GM12878 (cell line): ENCODE results near the gene LPCAT3. TPM values are rescaled to one million over a fixed set of nuclear protein-coding genes. Genes with fewer than 3 reads are reported as not detected.

Experiments used
- ATAC-seq: fragments of 200-7000 bp; cut with Tn5 transposase; 3 replicates; pipeline ENCODE4 v1.9.1; 2020; ENCODE audit warnings: mild to moderate bottlenecking, moderate library complexity
- BruUV-seq: library from RNA; stranded (reverse); fragments of 400-500 nt; replicated peaks from 2 replicates; lab custom pipeline; 2021; lab: Mats Ljungman, UMichigan
- CTCF ChIA-PET: fragments of 300-600 bp; sonication (Branson Sonifier 250); formaldehyde crosslinking; extraction: SDS; loops from one replicate; lab custom pipeline; 2021; ENCODE audit warnings: inconsistent platforms; lab: Yijun Ruan, JAX
- POLR2A ChIA-PET: fragments of 350-600 bp; formaldehyde crosslinking; extraction: SDS; loops from one replicate; lab custom pipeline; 2021; ENCODE audit warnings: inconsistent platforms; lab: Charles Lee
- RAD21 ChIA-PET: fragments of 300-600 bp; sonication (Branson Sonifier 250); formaldehyde crosslinking; loops from one replicate; lab custom pipeline; 2023; ENCODE audit warnings: antibody characterized with exemption; ENCODE audit not compliant: unreplicated experiment; lab: Charles Lee
- SMC1A ChIA-PET: fragments of 300-600 bp; sonication (Branson Sonifier 250); formaldehyde crosslinking; loops from one replicate; lab custom pipeline; 2023; ENCODE audit not compliant: unreplicated experiment, uncharacterized antibody; lab: Charles Lee
- DNase-seq: peaks from one replicate; pipeline ENCODE4 v3.0.0-alpha.2; 2011; ENCODE audit warnings: low read depth, low spot score
- FAIRE-seq: peaks from 3 replicates; lab custom pipeline; 2011; peaks lifted over from hg19 to GRCh38; lab: Jason Lieb, UNC
- H2AFZ ChIP-seq: 2 replicates; pipeline ENCODE4 v1.6.0; 2011; ENCODE audit warnings: low read depth, low read length, control low read depth; ENCODE audit not compliant: control insufficient read depth
- H3K27ac ChIP-seq: 2 replicates; pipeline ENCODE4 v1.5.1; 2011; ENCODE audit warnings: control low read depth; ENCODE audit not compliant: control insufficient read depth, insufficient read depth
- H3K27me3 ChIP-seq, 2 experiments: replicated peaks in 1 of 2; 2 replicates each; pipeline versions ENCODE4 v1.6.0 to v1.6.1; 2011; ENCODE audit warnings: low read length in 1 of 2; ENCODE audit not compliant: control insufficient read depth in 2 of 2, insufficient read depth in 2 of 2
- H3K36me3 ChIP-seq, 2 experiments: 2 replicates each; pipeline ENCODE4 v1.5.1; 2011; ENCODE audit warnings: low read length in 1 of 2; ENCODE audit not compliant: control insufficient read depth in 2 of 2, insufficient read depth in 2 of 2
- H3K4me1 ChIP-seq: 2 replicates; pipeline ENCODE4 v1.6.1; 2011; ENCODE audit warnings: mild to moderate bottlenecking, low read length, moderate library complexity, mixed read lengths; ENCODE audit not compliant: control insufficient read depth, insufficient read depth
- H3K4me2 ChIP-seq: 2 replicates; pipeline ENCODE4 v1.6.0; 2011; ENCODE audit warnings: control low read depth; ENCODE audit not compliant: control insufficient read depth, insufficient read depth
- H3K4me3 ChIP-seq: fragments of 200-600 bp; sonication (generic); 2 replicates; pipeline ENCODE4 v1.5.1; 2016
- H3K79me2 ChIP-seq: 2 replicates; pipeline ENCODE4 v1.6.0; 2011; ENCODE audit warnings: low read length; ENCODE audit not compliant: control insufficient read depth, insufficient read depth
- H3K9ac ChIP-seq: 2 replicates; pipeline ENCODE4 v1.8.0; 2011; ENCODE audit warnings: low read length, control low read depth, mixed read lengths; ENCODE audit not compliant: control insufficient read depth, insufficient read depth
- H3K9me3 ChIP-seq: replicated peaks from 3 replicates; pipeline ENCODE4 v1.5.1; 2011; ENCODE audit warnings: mild to moderate bottlenecking, low read length; ENCODE audit not compliant: control insufficient read depth, insufficient read depth
- H4K20me1 ChIP-seq: 2 replicates; pipeline ENCODE4 v1.6.0; 2011; ENCODE audit not compliant: control insufficient read depth, insufficient read depth
- HDAC6 ChIP-seq: fragments of 200-600 bp; sonication (generic); IDR thresholded peaks from one replicate; pipeline ENCODE4 v1.8.0; 2017; ENCODE audit warnings: antibody characterized with exemption; ENCODE audit not compliant: unreplicated experiment
- IKZF2 ChIP-seq, 2 experiments: fragments of 450-650 bp; IDR thresholded peaks; 2 replicates each; pipeline ENCODE4 v1.6.1; 2017; ENCODE audit warnings: mild to moderate bottlenecking in 2 of 2, moderate library complexity in 2 of 2
- NRF1 ChIP-seq: conservative IDR thresholded peaks from 2 replicates; pipeline ENCODE4 v1.6.1; 2011; ENCODE audit warnings: mild to moderate bottlenecking, low read depth, low read length, improper control_type of control experiment
- RAD21 ChIP-seq: IDR thresholded peaks from 2 replicates; pipeline ENCODE4 v1.6.1; 2011; ENCODE audit warnings: mild to moderate bottlenecking, low read depth, low read length, moderate library complexity; ENCODE audit not compliant: insufficient read depth
- WGBS: methylation state at CpG from one replicate; pipeline ENCODE4 v1.1.6; 2016; ENCODE audit warnings: low lambda C conversion rate; ENCODE audit not compliant: insufficient replicate concordance, insufficient coverage; ENCODE audit errors: missing lambda C conversion rate; 5-methylcytosine and 5-hydroxymethylcytosine counted together
- in situ Hi-C: fragments of 300-500 bp; cut with MboI; formaldehyde crosslinking; loops from 9 replicates; pipeline ENCODE4 v1.14.3; 2018; ENCODE audit warnings: mixed read lengths
- intact Hi-C: fragments of 100-400 bp; cut with micrococcal nuclease; formaldehyde crosslinking; loops from one replicate; pipeline ENCODE4 v1.14.2; 2022; ENCODE audit not compliant: unreplicated experiment
- polyA plus RNA-seq, 11 experiments: library from polyadenylated mRNA; depleted of rRNA in 4 of 11; unstranded in 6 of 11; stranded (reverse) in 5 of 11; fragments of >200 nt; fragmentation: Nextera tagmentation in 4 of 11; fragmentation: Illumina TruSeq in 1 of 11; extraction: Ambion mirVana in 4 of 11; extraction: Trizol in 1 of 11; gene quantifications; 1 replicate in 1 of 11; 2 replicates in 10 of 11; pipeline versions ENCODE4 v1.2.1 to v1.2.3, GENCODE V29; 2011 to 2016; ENCODE audit warnings: inconsistent platforms in 2 of 11, missing spikeins in 2 of 11, low read depth in 1 of 11
- total RNA-seq, 4 experiments: library from RNA; depleted of rRNA in 3 of 4; stranded (reverse); fragments of >200 nt in 3 of 4; fragmentation: Illumina TruSeq in 1 of 4; extraction: Trizol in 1 of 4; gene quantifications; 2 replicates each; pipeline versions ENCODE4 v1.2.1 to v1.2.3, GENCODE V29; 2013 to 2021
- TF ChIP-seq, protein P1 (sequence below), 3 experiments: IDR thresholded peaks in 2 of 3; conservative IDR thresholded peaks in 1 of 3; 2 replicates each; pipeline ENCODE4 v1.5.1; 2011; ENCODE audit warnings: low read depth in 3 of 3, low read length in 3 of 3, mild to moderate bottlenecking in 3 of 3, control low read depth in 2 of 3, moderate library complexity in 2 of 3, inconsistent platforms in 1 of 3, mixed read lengths in 1 of 3; ENCODE audit not compliant: control insufficient read depth in 2 of 3, insufficient read depth in 1 of 3; ENCODE audit errors: extremely low read depth in 1 of 3

LPCAT3 gene
- total and polyA plus RNA-seq, 10 of the 15 experiments (the other 5 are each of a cell fraction or from before 2014, with no cell fraction given) = 2.6 to 48.3 (median 23.0) TPM

DNA sequence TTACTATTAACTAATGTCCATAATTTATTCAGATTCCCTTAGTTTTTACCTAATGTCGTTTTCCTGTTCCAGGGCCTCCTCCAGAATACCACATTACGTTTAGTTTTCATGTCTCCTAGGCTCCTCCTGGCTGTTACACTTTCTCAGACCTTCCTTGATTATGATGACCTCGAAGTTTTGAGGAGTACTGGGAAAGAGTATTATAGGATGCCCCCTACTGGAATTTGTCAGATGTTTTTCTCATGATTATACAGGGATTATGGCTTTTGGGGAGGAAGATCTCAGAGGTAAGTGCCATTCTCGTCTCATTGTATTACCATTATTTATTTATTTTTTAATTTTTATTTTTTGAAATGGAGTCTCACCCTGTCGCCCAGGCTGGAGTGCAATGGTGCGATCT is 24.6 kb upstream of the LPCAT3 start:
- Histone ChIP-seq H3K4me2 (no peak overlapping the region), H3K4me1 (no peaks in the 10 kb centered on the region; the same call in 1 of the 2 replicates), H4K20me1 (no peaks in the 10 kb centered on the region)
- DNase-seq = no peak
- 18% methylated on average over 6 of the region's 6 CpGs for WGBS
- TF ChIP-seq NRF1 = no peak
- no peak for TF ChIP-seq HDAC6
- TF ChIP-seq RAD21 = 0 out of 2 replicates have a peak, but pooled peaks have one; percentile 29
- TF ChIP-seq, protein P1, sequence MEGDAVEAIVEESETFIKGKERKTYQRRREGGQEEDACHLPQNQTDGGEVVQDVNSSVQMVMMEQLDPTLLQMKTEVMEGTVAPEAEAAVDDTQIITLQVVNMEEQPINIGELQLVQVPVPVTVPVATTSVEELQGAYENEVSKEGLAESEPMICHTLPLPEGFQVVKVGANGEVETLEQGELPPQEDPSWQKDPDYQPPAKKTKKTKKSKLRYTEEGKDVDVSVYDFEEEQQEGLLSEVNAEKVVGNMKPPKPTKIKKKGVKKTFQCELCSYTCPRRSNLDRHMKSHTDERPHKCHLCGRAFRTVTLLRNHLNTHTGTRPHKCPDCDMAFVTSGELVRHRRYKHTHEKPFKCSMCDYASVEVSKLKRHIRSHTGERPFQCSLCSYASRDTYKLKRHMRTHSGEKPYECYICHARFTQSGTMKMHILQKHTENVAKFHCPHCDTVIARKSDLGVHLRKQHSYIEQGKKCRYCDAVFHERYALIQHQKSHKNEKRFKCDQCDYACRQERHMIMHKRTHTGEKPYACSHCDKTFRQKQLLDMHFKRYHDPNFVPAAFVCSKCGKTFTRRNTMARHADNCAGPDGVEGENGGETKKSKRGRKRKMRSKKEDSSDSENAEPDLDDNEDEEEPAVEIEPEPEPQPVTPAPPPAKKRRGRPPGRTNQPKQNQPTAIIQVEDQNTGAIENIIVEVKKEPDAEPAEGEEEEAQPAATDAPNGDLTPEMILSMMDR (IDR thresholded peaks at IDR 0.05 in 2 of 3, conservative IDR thresholded peaks at IDR 0.05 in 1 of 3; ENCODE audit: control insufficient read depth in 2 of 3, extremely low read depth in 1 of 3, insufficient read depth in 1 of 3, low read depth in 3 of 3, low read length in 3 of 3) = 0 out of 6 replicates have a peak, but pooled peaks of 1 of the 3 experiments have one; percentile 18
- TF ChIP-seq IKZF2 (IDR thresholded peaks at IDR 0.05) = no peak
- TF ChIP-seq, all 136 proteins: peak for 2
- Histone ChIP-seq H3K36me3 (no peaks in the 10 kb centered on the region), H3K27ac (no peak overlapping the region), H3K79me2 (no peaks in the 10 kb centered on the region), H3K9ac (no peak overlapping the region), H2AFZ (no peak overlapping the region), H3K4me3 (no peak overlapping the region), H3K27me3 (no peaks in the 10 kb centered on the region), H3K9me3 (no peaks in the 10 kb centered on the region)
- SMC1A ChIA-PET = interaction anchor here (0.6 to 0.7 kb wide), 2 partner anchors 11 to 98 kb away, joined by 4 read pairs; no protein-coding TSS in a partner anchor
- intact Hi-C loops (no loop called here), in situ Hi-C loops (no loop called here)
- POLR2A ChIA-PET = no interaction called here
- ATAC-seq (peak; percentile 41; the same call in 1 of the 3 replicates), FAIRE-seq (no peak)
- no TSS peak for BruUV-seq
- CTCF ChIA-PET = interaction anchor here (1.3 to 2.7 kb wide), 5 partner anchors 10 to 98 kb away, joined by 4 to 17 read pairs (median 7); partner anchors contain the start of genes C12orf57 and RNU7-1
- RAD21 ChIA-PET = no interaction called here
